ENCODE data around the gene CHN2.

CHN2 gene

DNA sequence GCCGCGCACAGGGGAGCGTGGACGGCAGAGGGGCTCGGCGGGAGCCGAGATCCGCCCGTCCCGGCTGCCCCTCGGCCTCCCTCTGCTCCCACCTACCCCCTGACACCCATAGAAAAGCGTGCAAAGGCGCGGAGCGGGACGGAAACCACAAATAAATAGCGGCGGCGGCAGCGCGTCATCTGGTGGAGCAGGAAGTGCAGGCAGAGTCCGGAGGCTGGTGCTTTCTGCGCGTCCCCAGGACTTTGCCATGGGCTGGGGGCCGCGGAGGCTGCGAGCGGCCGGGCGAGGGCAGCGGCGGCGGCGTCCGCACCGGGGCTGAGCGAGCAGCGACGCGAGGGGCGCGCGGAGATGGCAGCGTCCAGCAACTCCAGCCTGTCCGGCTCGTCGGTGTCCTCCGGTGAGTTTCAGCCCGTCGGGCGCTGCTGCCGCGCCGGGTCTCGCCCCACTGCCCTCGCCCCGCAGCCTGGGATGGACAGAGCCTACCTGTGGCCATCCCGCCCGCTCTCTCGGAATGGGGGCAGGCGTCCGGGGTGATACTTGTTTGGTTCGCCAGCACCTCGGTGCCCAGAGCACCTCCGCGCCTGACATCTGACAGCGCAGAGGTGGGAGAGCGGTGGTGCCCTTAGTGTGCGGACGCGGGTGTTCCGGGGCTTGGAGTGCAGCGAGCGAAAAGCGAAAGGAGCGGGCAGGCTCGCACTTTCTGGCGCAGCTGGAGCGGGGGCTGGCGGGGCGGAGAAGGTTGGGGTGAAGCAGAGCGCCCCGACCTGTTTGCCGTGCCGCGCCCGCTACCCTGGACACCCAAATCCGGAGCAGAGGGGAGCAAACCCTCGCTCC, at the start of gene CHN2:
Gene CHN2 (plus strand): TSS at position 182 of the 834 bp plus-strand sequence.
- H3K27me3 ChIP-seq (ENCODE audit: control insufficient read depth, insufficient read depth, low read length): peaks cover 66% of the 10 kb centered on the region
- H3K36me3 ChIP-seq (ENCODE audit: control insufficient read depth, insufficient read depth, low read length): no peaks in the 10 kb centered on the region
- no peaks in the 10 kb centered on the region for H3K9me3 ChIP-seq (ENCODE audit: control insufficient read depth, insufficient read depth, low read length)
- no peak within 1 kb of the TSS for H3K9ac ChIP-seq (ENCODE audit: low read depth, low read length)
- peaks cover 23% of the 10 kb centered on the region for H3K4me1 ChIP-seq (ENCODE audit: control insufficient read depth, insufficient read depth, low read length)
- peak within 1 kb of the TSS; percentile 71 for H3K4me3 ChIP-seq (ENCODE audit: low read depth, low read length)

DNA sequence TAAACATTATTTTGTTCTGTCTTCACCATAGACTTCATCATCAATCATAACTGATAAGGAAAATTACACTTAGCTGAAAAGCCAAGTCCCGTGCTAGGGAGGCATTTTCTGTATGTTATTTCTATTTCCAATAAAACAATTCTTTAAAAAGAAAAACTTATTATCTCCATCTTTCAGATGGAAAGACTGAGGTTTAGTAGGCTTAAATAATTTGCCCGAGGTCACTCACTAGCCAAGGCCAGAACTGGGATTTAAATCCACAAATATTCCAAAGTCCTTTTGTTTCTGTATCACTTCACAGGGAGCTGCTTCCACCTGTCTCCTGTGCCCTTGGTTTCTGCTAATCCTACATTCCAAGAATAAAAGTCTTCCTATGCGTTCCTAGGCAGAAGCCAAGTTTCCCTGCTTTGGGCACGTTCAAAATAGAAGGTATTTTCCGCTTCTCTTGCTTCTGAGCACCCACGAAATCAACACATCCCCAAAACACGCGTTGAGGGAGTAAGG, 49.0 kb upstream of the CHN2 start:
- Histone ChIP-seq H3K27me3 (ENCODE audit: control insufficient read depth, insufficient read depth, low read length) (peaks cover 20% of the 10 kb centered on the region), H3K9ac (ENCODE audit: low read depth, low read length) (peak overlapping the region; percentile 72), H3K9me3 (ENCODE audit: control insufficient read depth, insufficient read depth, low read length) (no peaks in the 10 kb centered on the region), H3K36me3 (ENCODE audit: control insufficient read depth, insufficient read depth, low read length) (no peaks in the 10 kb centered on the region), H3K4me1 (ENCODE audit: control insufficient read depth, insufficient read depth, low read length) (peaks cover 8% of the 10 kb centered on the region), H3K4me3 (ENCODE audit: low read depth, low read length) (peak overlapping the region; percentile 96)

- Histone ChIP-seq H3K9ac (ENCODE audit: low read depth, low read length) (peak within 1 kb of the TSS; percentile 72), H3K4me1 (ENCODE audit: control insufficient read depth, insufficient read depth, low read length) (peaks cover 8% of the 10 kb centered on the region), H3K9me3 (ENCODE audit: control insufficient read depth, insufficient read depth, low read length) (no peaks in the 10 kb centered on the region), H3K27me3 (ENCODE audit: control insufficient read depth, insufficient read depth, low read length) (peaks cover 20% of the 10 kb centered on the region), H3K36me3 (ENCODE audit: control insufficient read depth, insufficient read depth, low read length) (no peaks in the 10 kb centered on the region), H3K4me3 (ENCODE audit: low read depth, low read length) (peak within 1 kb of the TSS; percentile 96)
These were observed 48.4 kb upstream of the CHN2 start, which contains the start of gene CPVL for GRCh38 chr7:29146057-29146706. CPVL (minus strand) TSS chr7:29146537; CDS start chr7:29121061, 25,476 bp downstream.

DNA sequence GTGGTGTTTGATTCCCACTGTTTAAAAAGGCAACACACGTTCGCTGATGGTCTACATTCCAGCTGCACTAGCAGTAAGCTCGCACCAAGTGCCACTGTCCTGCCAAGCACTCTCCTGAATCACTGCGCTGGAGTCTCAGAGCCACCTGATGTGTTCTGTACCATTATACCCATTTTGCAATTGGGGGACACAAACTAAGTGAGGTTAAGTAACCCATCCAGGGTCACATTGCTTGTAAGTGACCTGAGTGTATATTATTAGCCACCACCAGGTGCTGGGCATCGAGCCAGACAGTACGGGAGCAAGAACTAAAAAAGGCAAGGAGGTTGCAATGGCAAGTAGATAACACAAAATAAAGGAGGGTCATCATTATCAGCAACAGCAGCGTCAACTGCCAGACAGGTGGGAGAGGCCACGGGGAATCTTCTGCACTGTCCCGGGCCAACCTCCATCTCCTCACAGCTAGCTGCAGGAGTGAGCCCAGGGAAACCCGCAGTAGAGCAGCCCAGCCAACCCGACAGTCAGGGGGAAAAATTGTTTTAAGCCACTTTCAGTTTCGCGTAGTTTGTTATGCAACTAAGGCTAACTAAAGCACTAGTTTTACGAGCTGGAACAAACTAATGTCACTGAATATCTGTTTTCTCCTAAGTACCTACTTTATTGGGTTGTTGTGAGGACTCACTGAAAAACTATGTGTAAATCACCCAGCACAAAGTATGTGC, 47.5 kb upstream of the CHN2 start:
- H3K27me3 ChIP-seq (ENCODE audit: control insufficient read depth, insufficient read depth, low read length): peaks cover 20% of the 10 kb centered on the region
- no peaks in the 10 kb centered on the region for H3K36me3 ChIP-seq (ENCODE audit: control insufficient read depth, insufficient read depth, low read length)
- no peak overlapping the region for H3K9ac ChIP-seq (ENCODE audit: low read depth, low read length)
- peak overlapping the region; percentile 96 for H3K4me3 ChIP-seq (ENCODE audit: low read depth, low read length)
- H3K4me1 ChIP-seq (ENCODE audit: control insufficient read depth, insufficient read depth, low read length): peaks cover 8% of the 10 kb centered on the region
- H3K9me3 ChIP-seq (ENCODE audit: control insufficient read depth, insufficient read depth, low read length): no peaks in the 10 kb centered on the region

DNA sequence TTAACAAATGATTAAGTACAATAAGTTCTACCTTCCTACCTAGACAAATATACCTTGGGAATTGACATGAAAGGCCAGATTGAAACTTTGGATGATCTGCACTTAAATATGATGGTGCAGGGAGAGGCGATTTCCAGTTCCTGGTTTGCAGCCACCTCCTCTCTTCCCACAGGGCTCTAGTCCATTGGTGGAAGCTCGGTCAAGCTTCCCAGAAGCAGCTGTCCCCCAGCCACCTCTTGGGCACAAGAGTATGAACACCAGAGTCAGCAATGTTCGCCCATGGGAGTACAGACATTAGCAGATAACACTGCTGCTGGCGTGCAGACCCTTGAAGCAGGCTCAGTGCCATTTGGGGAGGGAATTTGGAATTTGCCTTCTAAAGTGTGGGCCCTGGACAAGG, 46.8 kb upstream of the CHN2 start:
- no peaks in the 10 kb centered on the region for H3K9me3 ChIP-seq (ENCODE audit: control insufficient read depth, insufficient read depth, low read length)
- peaks cover 8% of the 10 kb centered on the region for H3K4me1 ChIP-seq (ENCODE audit: control insufficient read depth, insufficient read depth, low read length)
- H3K4me3 ChIP-seq (ENCODE audit: low read depth, low read length): no peak overlapping the region
- H3K27me3 ChIP-seq (ENCODE audit: control insufficient read depth, insufficient read depth, low read length): peaks cover 20% of the 10 kb centered on the region
- no peaks in the 10 kb centered on the region for H3K36me3 ChIP-seq (ENCODE audit: control insufficient read depth, insufficient read depth, low read length)
- no peak overlapping the region for H3K9ac ChIP-seq (ENCODE audit: low read depth, low read length)

DNA sequence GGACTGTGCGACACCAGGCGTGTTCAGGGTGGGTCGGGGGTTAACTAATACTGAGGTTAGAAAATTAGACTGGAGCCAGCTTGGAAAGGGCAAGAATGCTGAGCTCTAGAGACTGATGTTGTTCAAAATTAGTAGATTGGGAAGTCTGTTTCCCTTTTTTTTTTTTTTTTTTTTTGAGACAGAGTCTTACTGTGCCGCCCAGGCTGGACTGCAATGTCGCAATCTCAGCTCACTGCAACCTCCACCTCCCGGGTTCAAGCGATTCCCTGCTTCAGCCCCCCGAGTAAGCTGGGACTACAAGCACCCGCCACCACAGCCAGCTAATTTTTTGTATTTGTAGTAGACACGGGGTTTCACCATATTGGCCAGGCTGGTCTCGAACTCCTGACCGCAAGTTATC, 45.5 kb upstream of the CHN2 start:
- H3K4me3 ChIP-seq (ENCODE audit: low read depth, low read length): no peak overlapping the region
- H3K27me3 ChIP-seq (ENCODE audit: control insufficient read depth, insufficient read depth, low read length): peaks cover 20% of the 10 kb centered on the region
- no peaks in the 10 kb centered on the region for H3K36me3 ChIP-seq (ENCODE audit: control insufficient read depth, insufficient read depth, low read length)
- H3K4me1 ChIP-seq (ENCODE audit: control insufficient read depth, insufficient read depth, low read length): peaks cover 8% of the 10 kb centered on the region
- no peak overlapping the region for H3K9ac ChIP-seq (ENCODE audit: low read depth, low read length)
- H3K9me3 ChIP-seq (ENCODE audit: control insufficient read depth, insufficient read depth, low read length): no peaks in the 10 kb centered on the region

DNA sequence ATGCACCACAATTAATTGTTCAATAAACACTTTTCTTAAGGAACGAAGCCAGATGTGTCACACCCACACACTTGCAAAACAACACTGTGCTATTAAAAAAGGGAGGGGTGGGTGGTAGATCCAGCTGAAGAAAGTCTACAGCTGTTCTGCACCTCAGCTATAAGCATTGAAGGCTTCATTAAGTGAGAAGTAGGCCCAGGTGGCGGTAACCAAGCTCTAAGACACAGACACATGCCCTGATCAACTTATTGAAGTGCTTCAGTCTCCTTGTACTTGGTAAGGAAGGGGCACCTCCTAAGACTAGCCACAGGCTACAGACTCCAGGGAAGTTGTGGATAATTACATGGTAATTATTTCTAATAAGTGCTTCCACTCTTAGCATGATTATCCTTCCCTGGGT, 43.7 kb upstream of the CHN2 start:
- H3K36me3 ChIP-seq (ENCODE audit: control insufficient read depth, insufficient read depth, low read length): no peaks in the 10 kb centered on the region

GRCh38 chr7:29154076-29154475, 40.5 kb upstream of the CHN2 start:
- H3K9ac ChIP-seq (ENCODE audit: low read depth, low read length): no peak overlapping the region
- H3K9me3 ChIP-seq (ENCODE audit: control insufficient read depth, insufficient read depth, low read length): no peaks in the 10 kb centered on the region
- H3K4me3 ChIP-seq (ENCODE audit: low read depth, low read length): no peak overlapping the region
- no peaks in the 10 kb centered on the region for H3K27me3 ChIP-seq (ENCODE audit: control insufficient read depth, insufficient read depth, low read length)
- peaks cover 5% of the 10 kb centered on the region for H3K4me1 ChIP-seq (ENCODE audit: control insufficient read depth, insufficient read depth, low read length)
- H3K36me3 ChIP-seq (ENCODE audit: control insufficient read depth, insufficient read depth, low read length): no peaks in the 10 kb centered on the region

More for the DNA sequence above, 43.7 kb upstream of the CHN2 start:
- H3K9ac ChIP-seq (ENCODE audit: low read depth, low read length): no peak overlapping the region
- H3K27me3 ChIP-seq (ENCODE audit: control insufficient read depth, insufficient read depth, low read length): peaks cover 8% of the 10 kb centered on the region
- peaks cover 5% of the 10 kb centered on the region for H3K4me1 ChIP-seq (ENCODE audit: control insufficient read depth, insufficient read depth, low read length)
- no peaks in the 10 kb centered on the region for H3K9me3 ChIP-seq (ENCODE audit: control insufficient read depth, insufficient read depth, low read length)
- no peak overlapping the region for H3K4me3 ChIP-seq (ENCODE audit: low read depth, low read length)

GRCh38 chr7:29156907-29157452, 37.6 kb upstream of the CHN2 start:
- Histone ChIP-seq H3K27me3 (ENCODE audit: control insufficient read depth, insufficient read depth, low read length) (no peaks in the 10 kb centered on the region), H3K4me3 (ENCODE audit: low read depth, low read length) (no peak overlapping the region), H3K36me3 (ENCODE audit: control insufficient read depth, insufficient read depth, low read length) (no peaks in the 10 kb centered on the region), H3K9me3 (ENCODE audit: control insufficient read depth, insufficient read depth, low read length) (no peaks in the 10 kb centered on the region), H3K9ac (ENCODE audit: low read depth, low read length) (no peak overlapping the region), H3K4me1 (ENCODE audit: control insufficient read depth, insufficient read depth, low read length) (peaks cover 5% of the 10 kb centered on the region)

DNA sequence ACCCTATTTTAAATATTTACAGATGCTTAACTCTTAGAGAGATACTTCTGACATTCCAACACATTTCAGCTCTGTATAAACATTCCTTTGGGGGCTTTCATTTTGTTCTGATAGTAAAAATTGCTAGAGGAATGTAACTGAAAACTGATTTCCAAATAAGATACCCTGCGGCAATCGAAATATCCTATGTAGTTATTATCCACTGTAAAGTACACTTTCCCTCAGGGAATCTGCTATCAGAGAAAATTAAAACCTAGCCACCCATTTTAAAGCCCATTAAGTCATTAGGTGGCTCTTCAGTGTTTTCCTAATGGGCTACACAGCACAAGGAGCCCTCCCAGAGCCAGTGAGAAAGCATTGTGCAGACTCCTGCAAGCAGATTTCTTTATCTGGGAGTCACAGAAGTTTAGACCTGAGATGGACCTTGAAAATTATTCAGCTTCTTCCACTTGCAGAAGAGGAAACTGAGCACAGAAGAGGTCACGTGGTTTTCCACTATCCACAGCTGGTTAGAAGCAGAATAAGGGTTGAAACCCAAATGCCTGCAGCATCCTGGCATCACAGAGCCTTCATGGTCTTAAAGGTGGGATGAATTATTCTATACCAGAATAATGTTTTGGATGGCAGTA, 35.7 kb upstream of the CHN2 start:
- H3K4me1 ChIP-seq (ENCODE audit: control insufficient read depth, insufficient read depth, low read length): peaks cover 5% of the 10 kb centered on the region
- H3K27me3 ChIP-seq (ENCODE audit: control insufficient read depth, insufficient read depth, low read length): no peaks in the 10 kb centered on the region
- no peaks in the 10 kb centered on the region for H3K36me3 ChIP-seq (ENCODE audit: control insufficient read depth, insufficient read depth, low read length)
- H3K9me3 ChIP-seq (ENCODE audit: control insufficient read depth, insufficient read depth, low read length): no peaks in the 10 kb centered on the region
- no peak overlapping the region for H3K4me3 ChIP-seq (ENCODE audit: low read depth, low read length)
- H3K9ac ChIP-seq (ENCODE audit: low read depth, low read length): no peak overlapping the region

DNA sequence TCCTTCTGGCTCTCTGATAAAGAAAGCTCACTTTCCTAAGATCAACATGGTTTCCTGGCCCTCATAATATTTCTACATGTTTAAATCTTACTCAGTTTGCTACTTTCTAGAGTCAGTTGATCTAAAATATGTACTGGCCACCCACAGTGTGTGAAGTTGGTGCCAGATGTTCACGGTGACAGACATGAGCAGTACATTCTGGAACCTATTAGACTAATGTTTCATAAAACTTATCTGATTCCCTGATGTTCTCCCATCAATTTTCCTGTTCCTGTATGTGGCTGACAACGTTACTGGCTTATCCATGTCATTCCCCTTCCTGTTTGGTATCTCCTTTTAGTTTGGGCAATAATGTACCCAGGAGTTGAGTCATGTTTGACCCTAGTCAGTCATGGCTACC, 34.5 kb upstream of the CHN2 start:
- H3K27me3 ChIP-seq (ENCODE audit: control insufficient read depth, insufficient read depth, low read length): no peaks in the 10 kb centered on the region
- H3K36me3 ChIP-seq (ENCODE audit: control insufficient read depth, insufficient read depth, low read length): no peaks in the 10 kb centered on the region
- peaks cover 5% of the 10 kb centered on the region for H3K4me1 ChIP-seq (ENCODE audit: control insufficient read depth, insufficient read depth, low read length)
- H3K4me3 ChIP-seq (ENCODE audit: low read depth, low read length): no peak overlapping the region
- H3K9ac ChIP-seq (ENCODE audit: low read depth, low read length): no peak overlapping the region
- no peaks in the 10 kb centered on the region for H3K9me3 ChIP-seq (ENCODE audit: control insufficient read depth, insufficient read depth, low read length)
